Measurements from ENCODE around the gene ZMIZ1.

ZMIZ1 gene

DNA sequence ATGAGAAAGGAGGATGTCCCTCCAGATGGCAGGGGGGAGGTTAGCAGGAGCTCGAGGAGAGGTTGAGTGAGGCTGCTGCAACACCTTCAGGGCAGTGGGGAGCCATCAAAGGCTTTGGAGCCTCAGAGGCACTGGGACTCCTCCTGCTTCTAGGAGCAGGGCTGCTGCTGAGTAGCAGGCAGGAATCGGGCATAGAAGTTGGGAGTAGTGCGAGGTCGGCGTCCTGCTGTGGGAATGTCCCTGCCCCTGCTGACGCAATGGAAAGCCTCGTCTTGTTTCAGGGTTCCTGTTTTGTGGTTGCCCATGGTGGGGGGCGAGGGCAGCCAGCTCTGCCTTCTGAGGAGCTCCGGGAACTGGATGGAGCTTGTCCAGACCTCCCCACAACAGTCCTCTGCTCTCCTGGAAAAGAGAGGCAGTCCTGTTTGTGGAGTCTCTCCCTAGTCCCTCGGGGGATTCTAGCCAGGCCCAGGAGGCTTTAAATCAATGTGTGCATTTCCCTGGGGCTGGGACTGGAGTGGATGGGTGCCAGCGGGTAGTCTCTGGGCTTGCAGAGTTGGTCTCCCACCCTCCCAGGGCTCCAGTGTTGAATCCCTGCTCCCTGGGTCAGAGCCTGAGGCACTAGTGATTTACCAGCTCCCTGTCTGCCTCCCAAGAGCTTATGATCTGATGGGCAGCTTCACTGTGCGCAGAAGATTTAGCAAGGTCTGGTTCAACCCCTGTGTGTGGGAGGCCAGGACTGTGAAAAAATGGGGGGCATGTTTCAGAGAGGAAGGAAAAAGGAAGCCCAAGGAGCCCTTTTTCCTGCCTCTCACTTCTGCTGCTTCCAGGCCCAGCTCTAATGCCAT, 179.8 kb downstream of the ZMIZ1 start:
- peaks cover 23% of the 10 kb centered on the region for H3K4me1 ChIP-seq (ENCODE audit: insufficient read depth, insufficient read length)
- peaks cover 18% of the 10 kb centered on the region for H3K27me3 ChIP-seq (ENCODE audit: insufficient read depth, insufficient read length)
- peaks cover 59% of the 10 kb centered on the region for H3K36me3 ChIP-seq (ENCODE audit: insufficient read depth, insufficient read length, low read length)
- no peaks in the 10 kb centered on the region for H3K9me3 ChIP-seq (ENCODE audit: insufficient read depth, low read length)
- no peak for TF ChIP-seq ZNF274 (IDR thresholded peaks at IDR 0.05; ENCODE audit: low read depth, low read length)
- TF ChIP-seq SUZ12 (IDR thresholded peaks at IDR 0.05; ENCODE audit: extremely low read depth, insufficient read depth, insufficient read length) = no peak
- no peak for TF ChIP-seq YY1 (IDR thresholded peaks at IDR 0.05; ENCODE audit: insufficient read depth, insufficient read length)
- no peak for DNase-seq (ENCODE audit: low read depth, low spot score)
- H3K9ac ChIP-seq (ENCODE audit: insufficient read length, low read depth) = no peak overlapping the region
- H3K4me3 ChIP-seq (ENCODE audit: insufficient read length, low read depth) = no peak overlapping the region

DNA sequence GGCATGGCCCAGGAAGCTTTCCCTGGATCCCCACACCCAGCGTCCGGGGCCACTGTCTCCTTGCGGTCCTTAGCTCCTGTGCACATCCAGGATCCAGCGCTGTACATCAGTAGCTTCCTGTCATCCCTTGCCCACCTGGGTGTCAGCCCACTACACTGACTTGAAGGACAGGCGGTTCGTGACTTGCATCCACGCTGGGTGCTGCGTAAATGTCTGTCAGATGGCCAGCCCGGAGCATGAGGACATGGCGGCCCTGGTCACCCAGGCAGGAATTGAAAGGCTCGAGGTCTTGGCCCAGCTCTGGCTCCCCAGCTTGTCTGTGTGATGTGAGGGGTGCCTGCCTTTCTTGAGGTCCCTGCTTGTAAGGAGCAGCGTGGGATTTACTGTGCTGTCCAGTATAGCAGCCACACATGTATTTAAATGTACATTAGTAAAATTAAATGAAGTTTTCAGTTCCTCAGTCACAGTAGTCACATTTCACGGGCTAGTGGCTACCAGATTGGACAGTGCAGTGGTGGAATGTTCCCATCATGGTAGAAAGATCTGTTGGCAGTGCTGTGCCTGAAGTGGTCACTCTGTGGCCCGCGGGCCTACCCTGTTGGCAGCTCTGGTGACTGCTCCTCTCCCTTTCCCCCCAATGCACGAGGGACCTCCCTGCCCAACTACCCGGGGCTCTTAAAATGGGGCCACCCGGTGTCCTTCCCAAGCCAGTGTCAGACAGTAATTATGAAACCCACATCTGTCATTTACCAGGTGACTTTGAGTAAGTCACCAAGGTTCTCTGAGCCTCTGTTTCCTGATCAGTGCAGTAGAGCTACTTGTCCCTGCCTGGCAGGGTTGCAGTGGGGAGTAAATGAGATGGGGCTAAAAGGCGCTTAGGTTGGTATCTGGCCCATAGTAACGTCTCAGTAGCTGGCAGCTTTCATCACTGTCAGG, 180.7 kb downstream of the ZMIZ1 start:
- TF ChIP-seq YY1 (IDR thresholded peaks at IDR 0.05; ENCODE audit: insufficient read depth, insufficient read length) (no peak), SUZ12 (IDR thresholded peaks at IDR 0.05; ENCODE audit: extremely low read depth, insufficient read depth, insufficient read length) (no peak), ZNF274 (IDR thresholded peaks at IDR 0.05; ENCODE audit: low read depth, low read length) (no peak)
- Histone ChIP-seq H3K9me3 (ENCODE audit: insufficient read depth, low read length) (no peaks in the 10 kb centered on the region), H3K4me3 (ENCODE audit: insufficient read length, low read depth) (no peak overlapping the region), H3K27me3 (ENCODE audit: insufficient read depth, insufficient read length) (peaks cover 10% of the 10 kb centered on the region), H3K36me3 (ENCODE audit: insufficient read depth, insufficient read length, low read length) (peaks cover 52% of the 10 kb centered on the region), H3K9ac (ENCODE audit: insufficient read length, low read depth) (no peak overlapping the region), H3K4me1 (ENCODE audit: insufficient read depth, insufficient read length) (peaks cover 23% of the 10 kb centered on the region)
- DNase-seq (ENCODE audit: low read depth, low spot score) = no peak

DNA sequence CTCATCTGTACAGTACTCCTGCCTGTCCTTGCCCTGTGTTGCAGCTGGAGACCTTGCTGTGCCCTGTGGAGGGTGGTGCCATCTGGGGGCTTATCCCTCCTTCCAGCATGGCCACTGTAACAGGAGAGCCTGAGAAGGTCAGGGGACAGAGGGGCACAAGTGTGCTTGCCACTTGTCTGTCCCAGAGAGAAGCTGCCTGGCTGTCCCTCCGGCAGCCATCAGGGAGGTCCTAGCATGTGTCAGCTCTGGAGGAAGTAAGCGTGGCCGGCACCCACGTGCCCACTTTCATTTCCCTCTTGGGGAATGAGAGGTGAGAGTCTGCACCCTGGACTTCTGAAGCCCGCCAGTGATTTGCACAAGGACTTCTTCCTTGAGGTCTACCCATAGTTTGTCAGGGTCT, 181.5 kb downstream of the ZMIZ1 start:
- Histone ChIP-seq H3K36me3 (ENCODE audit: insufficient read depth, insufficient read length, low read length) (peaks cover 51% of the 10 kb centered on the region), H3K4me3 (ENCODE audit: insufficient read length, low read depth) (no peak overlapping the region), H3K9me3 (ENCODE audit: insufficient read depth, low read length) (no peaks in the 10 kb centered on the region), H3K4me1 (ENCODE audit: insufficient read depth, insufficient read length) (peaks cover 20% of the 10 kb centered on the region), H3K27me3 (ENCODE audit: insufficient read depth, insufficient read length) (peaks cover 2% of the 10 kb centered on the region), H3K9ac (ENCODE audit: insufficient read length, low read depth) (no peak overlapping the region)
- no peak for DNase-seq (ENCODE audit: low read depth, low spot score)
- no peak for TF ChIP-seq YY1 (IDR thresholded peaks at IDR 0.05; ENCODE audit: insufficient read depth, insufficient read length)
- TF ChIP-seq ZNF274 (IDR thresholded peaks at IDR 0.05; ENCODE audit: low read depth, low read length) = no peak
- TF ChIP-seq SUZ12 (IDR thresholded peaks at IDR 0.05; ENCODE audit: extremely low read depth, insufficient read depth, insufficient read length) = no peak

DNA sequence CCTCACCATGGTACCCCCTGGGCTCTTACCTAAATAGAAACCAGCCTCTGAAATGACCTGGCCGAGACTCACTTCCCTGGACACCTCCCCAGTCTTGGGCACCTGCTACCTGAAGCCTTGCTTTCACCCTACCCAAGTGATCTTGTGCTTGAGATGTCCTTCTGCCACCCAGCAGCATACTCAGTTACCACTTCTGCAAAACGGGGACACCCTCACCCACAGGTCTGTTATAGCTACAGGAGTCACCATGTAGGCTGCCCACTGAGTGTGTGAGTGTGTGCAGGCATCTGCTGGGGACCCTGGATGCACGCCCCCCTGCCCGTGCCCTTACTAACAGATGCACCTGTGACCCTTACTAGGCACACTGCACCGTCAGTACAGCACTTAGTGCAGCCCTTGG, 183.7 kb downstream of the ZMIZ1 start:
- DNase-seq (ENCODE audit: low read depth, low spot score) = no peak
- peaks cover 57% of the 10 kb centered on the region for H3K36me3 ChIP-seq (ENCODE audit: insufficient read depth, insufficient read length, low read length)
- peaks cover 6% of the 10 kb centered on the region for H3K4me1 ChIP-seq (ENCODE audit: insufficient read depth, insufficient read length)
- no peak overlapping the region for H3K9ac ChIP-seq (ENCODE audit: insufficient read length, low read depth)
- H3K27me3 ChIP-seq (ENCODE audit: insufficient read depth, insufficient read length) = no peaks in the 10 kb centered on the region
- no peak for TF ChIP-seq YY1 (IDR thresholded peaks at IDR 0.05; ENCODE audit: insufficient read depth, insufficient read length)
- TF ChIP-seq SUZ12 (IDR thresholded peaks at IDR 0.05; ENCODE audit: extremely low read depth, insufficient read depth, insufficient read length) = no peak
- TF ChIP-seq ZNF274 (IDR thresholded peaks at IDR 0.05; ENCODE audit: low read depth, low read length) = no peak
- H3K4me3 ChIP-seq (ENCODE audit: insufficient read length, low read depth) = no peak overlapping the region
- H3K9me3 ChIP-seq (ENCODE audit: insufficient read depth, low read length) = no peaks in the 10 kb centered on the region

DNA sequence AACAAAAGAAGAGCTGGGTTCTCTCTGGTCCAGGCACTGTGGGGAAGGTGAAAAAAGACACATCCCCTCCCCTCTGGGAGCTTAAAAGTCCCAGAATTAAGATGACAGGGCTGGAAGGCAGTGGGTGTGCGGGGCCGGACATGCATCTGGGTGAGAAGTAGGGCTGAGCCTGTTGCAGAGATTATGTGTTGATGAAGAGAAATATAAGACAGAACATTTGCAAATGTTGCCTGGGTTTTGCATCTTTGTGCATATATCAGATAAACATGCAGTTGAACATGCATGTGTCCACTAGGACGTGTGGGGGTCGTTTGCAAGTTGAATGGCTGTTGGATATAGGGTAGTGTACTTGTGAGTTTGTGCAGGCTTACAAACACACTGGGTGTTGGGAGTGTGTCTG, 184.2 kb downstream of the ZMIZ1 start:
- no peak overlapping the region for H3K4me3 ChIP-seq (ENCODE audit: insufficient read length, low read depth)
- peaks cover 62% of the 10 kb centered on the region for H3K36me3 ChIP-seq (ENCODE audit: insufficient read depth, insufficient read length, low read length)
- H3K4me1 ChIP-seq (ENCODE audit: insufficient read depth, insufficient read length) = peaks cover 6% of the 10 kb centered on the region
- H3K27me3 ChIP-seq (ENCODE audit: insufficient read depth, insufficient read length) = no peaks in the 10 kb centered on the region
- no peak for DNase-seq (ENCODE audit: low read depth, low spot score)
- no peaks in the 10 kb centered on the region for H3K9me3 ChIP-seq (ENCODE audit: insufficient read depth, low read length)
- TF ChIP-seq ZNF274 (IDR thresholded peaks at IDR 0.05; ENCODE audit: low read depth, low read length) (no peak), YY1 (IDR thresholded peaks at IDR 0.05; ENCODE audit: insufficient read depth, insufficient read length) (no peak), SUZ12 (IDR thresholded peaks at IDR 0.05; ENCODE audit: extremely low read depth, insufficient read depth, insufficient read length) (no peak)
- H3K9ac ChIP-seq (ENCODE audit: insufficient read length, low read depth) = no peak overlapping the region

DNA sequence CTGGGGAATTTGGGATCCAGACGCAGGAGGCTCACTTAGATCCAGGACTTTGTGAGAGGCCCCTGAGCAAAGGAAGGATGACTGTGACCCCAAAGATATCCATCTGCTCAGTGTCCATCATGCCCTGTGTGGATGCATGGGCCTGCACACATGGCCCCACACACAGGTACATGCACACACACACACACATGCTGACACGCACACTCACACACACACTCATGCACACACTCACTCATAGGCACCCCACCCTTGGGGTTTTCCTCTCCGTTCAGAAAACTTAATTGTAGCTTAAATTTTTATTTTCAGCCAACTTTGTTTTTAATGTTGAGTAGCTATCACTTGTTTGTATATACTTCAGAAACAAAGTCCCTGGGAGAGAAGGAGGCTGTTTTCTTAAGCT, 184.9 kb downstream of the ZMIZ1 start:
- Histone ChIP-seq H3K27me3 (ENCODE audit: insufficient read depth, insufficient read length) (no peaks in the 10 kb centered on the region), H3K9ac (ENCODE audit: insufficient read length, low read depth) (no peak overlapping the region), H3K9me3 (ENCODE audit: insufficient read depth, low read length) (no peaks in the 10 kb centered on the region), H3K36me3 (ENCODE audit: insufficient read depth, insufficient read length, low read length) (peaks cover 68% of the 10 kb centered on the region), H3K4me1 (ENCODE audit: insufficient read depth, insufficient read length) (no peaks in the 10 kb centered on the region), H3K4me3 (ENCODE audit: insufficient read length, low read depth) (no peak overlapping the region)
- no peak for DNase-seq (ENCODE audit: low read depth, low spot score)
- no peak for TF ChIP-seq ZNF274 (IDR thresholded peaks at IDR 0.05; ENCODE audit: low read depth, low read length)
- TF ChIP-seq SUZ12 (IDR thresholded peaks at IDR 0.05; ENCODE audit: extremely low read depth, insufficient read depth, insufficient read length) = no peak
- TF ChIP-seq YY1 (IDR thresholded peaks at IDR 0.05; ENCODE audit: insufficient read depth, insufficient read length) = no peak

Measured in NT2/D1 (cell line).